Measurements from ENCODE around the gene AP2A1.

- no peak for TF ChIP-seq EZH2phosphoT487 (IDR thresholded peaks at IDR 0.05; ENCODE audit: insufficient read depth, low read depth)
- no peak for TF ChIP-seq EZH2 (IDR thresholded peaks at IDR 0.05; ENCODE audit: insufficient read depth, poor library complexity, severe bottlenecking)
These were observed 5.6 kb upstream of the AP2A1 start for GRCh38 chr19:49761249-49761624.
